T-helper 2 cell (primary cell): ENCODE measurements around the gene ABCD4.

Experiments
- DNase-seq, 5 experiments: peaks; one replicate each; pipeline versions ENCODE4 v3.0.0 to v3.0.0-alpha.2; 2012 to 2022

The ABCD4 gene

GRCh38 chr14:74257941-74258763 is 44.6 kb downstream of the ABCD4 start:
- no peak for DNase-seq

- DNase-seq: peak; percentile 28 to 60 (median 40)
These were observed 45.4 kb downstream of the ABCD4 start for GRCh38 chr14:74257078-74257940.

GRCh38 chr14:74255281-74255680 is 47.5 kb downstream of the ABCD4 start:
- no peak for DNase-seq

- DNase-seq: no peak
These were observed 53.0 kb downstream of the ABCD4 start for GRCh38 chr14:74249433-74250375.

GRCh38 chr14:74248017-74248416 is 54.7 kb downstream of the ABCD4 start:
- no peak for DNase-seq

- no peak for DNase-seq
These were observed 56.2 kb downstream of the ABCD4 start for GRCh38 chr14:74246542-74246941.

- DNase-seq: no peak
These were observed 57.4 kb downstream of the ABCD4 start for GRCh38 chr14:74245292-74245691.

GRCh38 chr14:74244115-74244514 is 58.6 kb downstream of the ABCD4 start:
- DNase-seq: no peak

- DNase-seq: no peak
These were observed 59.7 kb downstream of the ABCD4 start for GRCh38 chr14:74243051-74243450.

GRCh38 chr14:74242780-74243042 is 60.0 kb downstream of the ABCD4 start:
- no peak for DNase-seq

GRCh38 chr14:74242021-74242779 is 60.5 kb downstream of the ABCD4 start:
- no peak for DNase-seq

GRCh38 chr14:74241652-74242017 is 61.1 kb downstream of the ABCD4 start:
- no peak for DNase-seq

GRCh38 chr14:74240794-74241651 is 61.7 kb downstream of the ABCD4 start:
- DNase-seq: peak in 1 of 5 experiments; percentile 15

- DNase-seq: no peak
These were observed 62.6 kb downstream of the ABCD4 start for GRCh38 chr14:74239848-74240793.

- DNase-seq: no peak
These were observed 63.5 kb downstream of the ABCD4 start, which contains the start of gene VSX2 for GRCh38 chr14:74238974-74239847. Gene VSX2 (plus strand): TSS chr14:74239449. CDS start chr14:74239562, 113 bp downstream.

- DNase-seq: no peak
These were observed 65.3 kb downstream of the ABCD4 start for GRCh38 chr14:74237441-74237840.
